GM12873 (cell line): ENCODE measurements around the gene ATPAF1.

ENCODE experiments used
- TF ChIP-seq, protein P1 (sequence below): IDR thresholded peaks from 2 replicates; pipeline ENCODE4 v1.5.1; 2012; ENCODE audit warnings: low read depth, mild to moderate bottlenecking, moderate library complexity, low read length, control low read depth; ENCODE audit not compliant: insufficient read depth; ENCODE audit errors: missing control alignments

The ATPAF1 gene

DNA sequence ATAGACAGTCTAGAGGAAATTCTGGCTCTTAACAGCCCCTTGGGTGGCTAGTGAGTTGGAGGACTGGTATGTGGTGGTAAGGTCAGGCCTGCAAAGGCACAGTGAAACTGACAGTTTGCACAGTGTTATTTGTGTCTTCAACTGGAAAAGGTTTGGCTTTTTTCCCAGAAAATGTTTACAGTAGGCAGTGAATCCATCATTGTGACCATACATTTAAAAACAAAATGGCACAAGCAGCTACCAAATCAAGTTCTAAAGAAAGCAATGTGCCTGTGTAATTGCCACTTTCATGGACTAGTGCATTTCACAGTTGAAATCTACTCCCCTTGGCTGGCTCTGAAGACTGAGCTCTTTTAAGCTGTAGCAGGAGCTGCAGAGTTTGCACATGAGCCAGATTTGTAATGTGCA lies 24.8 kb downstream of the ATPAF1 start:
- TF ChIP-seq, protein P1, sequence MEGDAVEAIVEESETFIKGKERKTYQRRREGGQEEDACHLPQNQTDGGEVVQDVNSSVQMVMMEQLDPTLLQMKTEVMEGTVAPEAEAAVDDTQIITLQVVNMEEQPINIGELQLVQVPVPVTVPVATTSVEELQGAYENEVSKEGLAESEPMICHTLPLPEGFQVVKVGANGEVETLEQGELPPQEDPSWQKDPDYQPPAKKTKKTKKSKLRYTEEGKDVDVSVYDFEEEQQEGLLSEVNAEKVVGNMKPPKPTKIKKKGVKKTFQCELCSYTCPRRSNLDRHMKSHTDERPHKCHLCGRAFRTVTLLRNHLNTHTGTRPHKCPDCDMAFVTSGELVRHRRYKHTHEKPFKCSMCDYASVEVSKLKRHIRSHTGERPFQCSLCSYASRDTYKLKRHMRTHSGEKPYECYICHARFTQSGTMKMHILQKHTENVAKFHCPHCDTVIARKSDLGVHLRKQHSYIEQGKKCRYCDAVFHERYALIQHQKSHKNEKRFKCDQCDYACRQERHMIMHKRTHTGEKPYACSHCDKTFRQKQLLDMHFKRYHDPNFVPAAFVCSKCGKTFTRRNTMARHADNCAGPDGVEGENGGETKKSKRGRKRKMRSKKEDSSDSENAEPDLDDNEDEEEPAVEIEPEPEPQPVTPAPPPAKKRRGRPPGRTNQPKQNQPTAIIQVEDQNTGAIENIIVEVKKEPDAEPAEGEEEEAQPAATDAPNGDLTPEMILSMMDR = no peak

DNA sequence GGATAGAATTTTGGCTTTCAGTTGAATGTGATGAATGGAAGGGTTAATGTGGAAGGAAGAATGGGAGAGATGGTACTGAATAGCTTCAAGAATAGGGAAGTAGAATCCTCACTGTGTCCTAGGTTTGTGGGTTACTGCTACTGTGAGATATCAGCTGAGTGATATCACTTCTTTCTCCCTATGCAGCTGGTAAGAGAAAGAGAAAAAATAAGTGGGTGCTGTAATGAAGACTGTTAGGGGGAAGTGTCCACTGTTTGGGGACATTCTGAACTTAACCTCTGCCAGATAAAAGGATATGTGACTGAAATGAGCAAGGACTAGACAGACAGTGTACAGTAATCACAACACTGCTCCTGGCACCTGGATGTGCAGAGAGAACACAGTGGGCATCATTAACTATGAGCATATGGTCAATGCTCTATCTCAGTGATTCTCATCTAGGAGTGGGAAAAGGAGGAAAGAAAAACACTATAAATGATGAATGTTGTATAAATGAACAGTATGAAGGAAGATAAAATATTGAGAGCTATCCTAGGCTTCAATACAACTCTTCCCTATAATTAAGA lies 26.0 kb downstream of the ATPAF1 start:
- TF ChIP-seq, protein P1 = no peak

DNA sequence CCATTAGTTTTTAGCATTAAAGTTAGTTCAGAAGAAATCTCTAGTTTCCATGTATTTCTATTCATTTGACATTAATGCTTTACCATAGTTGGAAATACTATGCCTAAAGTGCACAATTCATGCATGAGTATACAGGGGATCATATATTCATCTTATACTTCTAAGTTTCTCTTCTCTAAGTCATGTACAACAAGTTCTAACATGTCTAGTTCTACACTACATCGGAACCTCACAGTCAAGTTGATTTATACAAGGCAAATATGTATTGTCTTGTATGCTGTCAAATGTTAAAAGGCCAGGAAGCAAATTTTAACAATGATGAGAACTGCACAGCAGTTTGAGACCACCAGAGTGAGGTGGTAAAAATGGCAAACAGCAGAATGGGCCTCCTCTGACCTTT lies 28.6 kb downstream of the ATPAF1 start:
- TF ChIP-seq, protein P1 = no peak

DNA sequence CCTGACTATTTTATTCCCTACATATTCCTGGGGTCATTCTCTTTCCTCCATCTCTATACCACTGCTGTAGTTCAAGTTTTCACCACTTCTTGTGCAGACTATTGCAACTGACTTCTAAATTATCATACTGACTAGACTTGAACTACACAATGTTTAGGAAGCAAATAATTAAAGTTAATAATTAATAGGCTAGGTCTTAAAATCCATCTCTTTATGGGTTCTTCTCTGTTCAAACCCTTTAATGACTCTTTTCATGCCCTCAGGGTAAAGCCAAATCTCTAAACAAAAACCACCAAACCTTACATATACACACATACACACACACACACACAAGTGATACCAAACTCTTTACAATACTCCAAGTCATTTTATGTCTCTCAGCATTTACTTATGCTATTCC lies 29.2 kb downstream of the ATPAF1 start:
- TF ChIP-seq, protein P1 = no peak

DNA sequence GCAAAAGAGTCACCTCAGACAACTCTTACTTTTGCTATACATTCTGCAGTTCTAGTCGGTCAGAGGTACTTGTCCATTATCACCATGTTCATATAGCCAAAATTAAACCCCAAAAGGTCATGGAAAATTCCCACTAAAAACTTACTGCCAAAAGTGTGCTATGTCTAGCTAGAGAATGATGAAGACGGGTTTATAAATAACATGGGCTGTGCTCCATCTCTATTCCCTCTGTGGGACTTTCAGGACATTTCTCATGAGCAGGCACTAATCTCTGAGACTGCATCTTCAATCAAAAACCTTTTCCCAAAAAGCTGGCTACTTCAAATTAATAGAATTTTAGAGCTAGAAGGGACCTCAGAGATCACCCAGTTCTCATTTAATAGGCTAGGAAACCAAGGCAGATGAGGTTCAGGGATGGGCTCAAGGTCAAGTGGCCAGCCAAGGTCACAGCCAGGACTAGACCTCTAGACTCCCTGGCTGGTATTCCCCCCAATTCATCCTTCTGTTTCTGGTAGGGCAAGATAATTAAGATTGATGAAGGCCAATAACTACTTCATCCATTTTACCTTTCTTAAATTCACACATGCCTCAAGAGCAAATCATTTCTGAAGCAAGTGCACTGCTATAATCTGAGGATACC lies 30.6 kb downstream of the ATPAF1 start:
- TF ChIP-seq, protein P1 = no peak

DNA sequence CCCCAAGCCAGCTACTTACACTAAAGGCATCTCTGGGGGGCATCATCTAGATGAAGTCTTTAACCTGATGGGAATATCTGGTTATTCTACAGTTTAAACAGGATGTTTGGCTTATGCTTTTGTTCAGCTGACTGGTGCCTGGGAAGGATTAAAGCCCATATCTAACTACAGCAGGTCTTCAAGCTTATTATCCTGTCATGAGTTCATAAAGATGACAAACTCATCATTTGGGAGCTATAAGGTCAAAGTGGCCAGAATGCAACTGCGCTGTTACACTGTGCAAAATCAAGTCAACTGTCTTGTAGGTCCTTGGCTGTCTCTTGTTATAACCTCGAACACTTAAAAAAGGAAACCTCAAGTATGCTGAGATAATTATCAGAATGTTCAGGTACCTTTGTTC lies 33.0 kb downstream of the ATPAF1 start:
- TF ChIP-seq, protein P1 = no peak

DNA sequence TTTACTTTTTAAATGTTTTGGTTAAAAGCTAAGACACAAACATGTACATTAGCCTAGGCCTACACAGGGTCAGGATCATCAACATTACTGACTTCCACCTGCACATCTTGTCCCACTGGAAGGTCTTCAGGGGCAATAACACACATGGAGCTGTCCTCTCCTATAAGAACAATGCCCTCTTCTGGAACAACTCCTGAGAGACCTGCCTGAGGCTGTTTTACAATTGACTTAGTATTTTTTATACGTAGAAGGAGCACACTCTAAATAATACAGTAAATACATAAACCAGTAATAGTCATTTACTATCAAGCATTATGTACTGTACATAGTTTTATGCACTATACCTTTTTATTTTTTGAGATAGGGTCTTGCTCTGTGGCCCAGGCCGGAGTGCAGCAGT lies 37.4 kb downstream of the ATPAF1 start:
- TF ChIP-seq, protein P1 = no peak
